H1 (cell line): ENCODE results near the gene CNNM4. TPM values are rescaled to one million over a fixed set of nuclear protein-coding genes. Genes with fewer than 3 reads are reported as not detected.

ENCODE experiments used
- CTCF ChIA-PET: fragments of 300-600 bp; sonication (Branson Sonifier 250); formaldehyde crosslinking; loops from one replicate; lab custom pipeline; 2021; ENCODE audit not compliant: partially characterized antibody; lab: Charles Lee
- POLR2A ChIA-PET: fragments of 300-600 bp; sonication (Branson Sonifier 250); formaldehyde crosslinking; loops from one replicate; lab custom pipeline; 2021; ENCODE audit warnings: inconsistent platforms; ENCODE audit not compliant: partially characterized antibody; lab: Charles Lee
- DNase-seq, 2 experiments: peaks; one replicate each; pipeline versions ENCODE4 v3.0.0 to v3.0.0-alpha.2; 2010 to 2022; ENCODE audit warnings: low spot score in 2 of 2, low read depth in 1 of 2, mixed read lengths in 1 of 2
- FAIRE-seq: peaks from 2 replicates; lab custom pipeline; 2011; peaks lifted over from hg19 to GRCh38; lab: Jason Lieb, UNC
- H2AFZ ChIP-seq: 2 replicates; pipeline ENCODE4 v1.8.1; 2012; ENCODE audit warnings: low read length, inconsistent platforms
- H2AK5ac ChIP-seq: 2 replicates; pipeline ENCODE4 v1.6.1; 2013; ENCODE audit warnings: low read depth, low read length
- H2BK120ac ChIP-seq: replicated peaks from 2 replicates; pipeline ENCODE3; 2013; ENCODE audit warnings: low read depth, low read length, inconsistent platforms
- H2BK12ac ChIP-seq: 2 replicates; pipeline ENCODE4 v1.6.1; 2013; ENCODE audit warnings: low read depth, low read length
- H2BK15ac ChIP-seq: 2 replicates; pipeline ENCODE4 v1.6.1; 2013; ENCODE audit warnings: low read length
- H2BK20ac ChIP-seq: 2 replicates; pipeline ENCODE4 v1.6.1; 2013; ENCODE audit warnings: low read length
- H2BK5ac ChIP-seq: 2 replicates; pipeline ENCODE4 v1.6.1; 2013; ENCODE audit warnings: low read depth, low read length
- H3K14ac ChIP-seq: 2 replicates; pipeline ENCODE4 v1.6.1; 2013; ENCODE audit warnings: inconsistent platforms; ENCODE audit not compliant: insufficient read length
- H3K18ac ChIP-seq: 2 replicates; pipeline ENCODE4 v1.6.1; 2013; ENCODE audit warnings: low read length; ENCODE audit errors: extremely low read depth
- H3K23ac ChIP-seq: 2 replicates; pipeline ENCODE4 v1.6.1; 2013; ENCODE audit warnings: inconsistent platforms; ENCODE audit not compliant: insufficient read length
- H3K23me2 ChIP-seq: 2 replicates; pipeline ENCODE4 v1.6.1; 2013; ENCODE audit warnings: low read depth, low read length
- H3K27ac ChIP-seq: 2 replicates; pipeline ENCODE4 v1.6.1; 2011; ENCODE audit warnings: low read depth, low read length, inconsistent platforms
- H3K27me3 ChIP-seq, 4 experiments: replicated peaks in 1 of 4; 1 replicate in 1 of 4; 2 replicates in 3 of 4; pipeline versions ENCODE4 v1.6.1 to v1.8.1; 2011 to 2013; ENCODE audit warnings: low read length in 3 of 4, mild to moderate bottlenecking in 3 of 4, inconsistent platforms in 2 of 4, mixed read lengths in 2 of 4, moderate library complexity in 1 of 4; ENCODE audit not compliant: control insufficient read depth in 3 of 4, insufficient read depth in 3 of 4; ENCODE audit errors: extremely low read depth in 1 of 4
- H3K36me3 ChIP-seq, 4 experiments: 2 replicates each; pipeline versions ENCODE4 v1.6.1 to v1.8.1; 2011 to 2013; ENCODE audit warnings: mild to moderate bottlenecking in 4 of 4, low read length in 3 of 4, moderate library complexity in 2 of 4, control low read depth in 1 of 4, inconsistent platforms in 1 of 4; ENCODE audit not compliant: insufficient read depth in 4 of 4, control insufficient read depth in 2 of 4
- H3K4ac ChIP-seq: replicated peaks from 2 replicates; pipeline ENCODE3; 2013; ENCODE audit warnings: low read length, low read depth, mixed read lengths, inconsistent platforms; ENCODE audit not compliant: insufficient read length
- H3K4me1 ChIP-seq, 4 experiments: replicated peaks in 1 of 4; 1 replicate in 1 of 4; 2 replicates in 3 of 4; pipeline versions ENCODE4 v1.6.1 to v1.8.1; 2011 to 2013; ENCODE audit warnings: low read length in 3 of 4, inconsistent platforms in 2 of 4, mixed read lengths in 1 of 4; ENCODE audit not compliant: insufficient read depth in 4 of 4, control insufficient read depth in 3 of 4
- H3K4me2 ChIP-seq, 2 experiments: 2 replicates each; pipeline versions ENCODE4 v1.6.1 to v1.8.1; 2011 to 2013; ENCODE audit warnings: low read depth in 2 of 2, low read length in 2 of 2, control low read depth in 1 of 2, inconsistent platforms in 1 of 2, mild to moderate bottlenecking in 1 of 2; ENCODE audit not compliant: insufficient read depth in 1 of 2
- H3K4me3 ChIP-seq, 4 experiments: fragments of 200-600, 300-600 bp in 1 of 4; sonication (generic), shearing (Covaris generic), sonication (Bioruptor Twin) in 1 of 4; 2 replicates each; pipeline versions ENCODE4 v1.5.1 to v1.8.1; 2011 to 2016; ENCODE audit warnings: low read length in 4 of 4, low read depth in 3 of 4, control low read depth in 2 of 4, inconsistent platforms in 2 of 4, mild to moderate bottlenecking in 2 of 4, mixed read lengths in 1 of 4, moderate library complexity in 1 of 4; ENCODE audit not compliant: insufficient read depth in 2 of 4; ENCODE audit errors: extremely low read depth in 1 of 4
- H3K56ac ChIP-seq: replicated peaks from 2 replicates; pipeline ENCODE3; 2013; ENCODE audit warnings: low read depth, mild to moderate bottlenecking, mixed read lengths, low read length, inconsistent platforms; ENCODE audit not compliant: insufficient read length
- H3K79me1 ChIP-seq: 2 replicates; pipeline ENCODE4 v1.6.1; 2013; ENCODE audit warnings: low read depth, low read length, control low read depth
- H3K79me2 ChIP-seq, 2 experiments: 2 replicates each; pipeline versions ENCODE4 v1.6.1 to v1.8.1; 2012 to 2013; ENCODE audit warnings: low read length in 2 of 2, mild to moderate bottlenecking in 2 of 2, inconsistent platforms in 1 of 2; ENCODE audit not compliant: insufficient read depth in 2 of 2, control insufficient read depth in 1 of 2
- H3K9ac ChIP-seq, 4 experiments: replicated peaks in 1 of 4; 1 replicate in 1 of 4; 2 replicates in 3 of 4; pipeline versions ENCODE4 v1.6.1 to v1.8.1; 2011 to 2013; ENCODE audit warnings: low read depth in 3 of 4, low read length in 3 of 4, control low read depth in 2 of 4, mild to moderate bottlenecking in 2 of 4, moderate library complexity in 2 of 4, inconsistent platforms in 1 of 4; ENCODE audit errors: extremely low read depth in 1 of 4
- H3K9me3 ChIP-seq, 2 experiments: 2 replicates each; pipeline versions ENCODE4 v1.6.1 to v1.8.1; 2012 to 2013; ENCODE audit warnings: mild to moderate bottlenecking in 2 of 2, moderate library complexity in 2 of 2, control low read depth in 1 of 2, inconsistent platforms in 1 of 2, low read depth in 1 of 2, low read length in 1 of 2, mixed read lengths in 1 of 2; ENCODE audit not compliant: insufficient read depth in 2 of 2
- H4K20me1 ChIP-seq, 2 experiments: replicated peaks in 1 of 2; 2 replicates each; pipeline versions ENCODE3 to v1.8.1; 2011 to 2013; ENCODE audit warnings: inconsistent platforms in 2 of 2, low read length in 2 of 2, mild to moderate bottlenecking in 1 of 2; ENCODE audit not compliant: insufficient read depth in 2 of 2, control insufficient read depth in 1 of 2
- H4K5ac ChIP-seq: 2 replicates; pipeline ENCODE4 v1.6.1; 2013; ENCODE audit warnings: low read length, low read depth, mixed read lengths, inconsistent platforms; ENCODE audit not compliant: insufficient read length
- H4K8ac ChIP-seq: 2 replicates; pipeline ENCODE4 v1.8.0; 2013; ENCODE audit warnings: mild to moderate bottlenecking, moderate library complexity, low read length, inconsistent platforms; ENCODE audit not compliant: insufficient read depth; ENCODE audit errors: extremely low read depth
- H4K91ac ChIP-seq: replicated peaks from 2 replicates; pipeline ENCODE3; 2013; ENCODE audit warnings: low read length, mixed read lengths, inconsistent platforms; ENCODE audit not compliant: insufficient read length
- CBX5 ChIP-seq: fragments of 300-800, 300-1000 bp; sonication (generic); IDR thresholded peaks from 2 replicates; pipeline ENCODE4 v1.7.1; 2016; ENCODE audit warnings: antibody characterized with exemption, low read length, low read depth
- CTBP2 ChIP-seq: IDR thresholded peaks from 2 replicates; pipeline ENCODE4 v1.7.0; 2011; ENCODE audit warnings: borderline replicate concordance, mild to moderate bottlenecking, moderate library complexity, mixed read lengths, low read length; ENCODE audit not compliant: insufficient read depth, insufficient read length
- JUN ChIP-seq: IDR thresholded peaks from 2 replicates; pipeline ENCODE4 v1.6.1; 2011; ENCODE audit warnings: low read depth, mild to moderate bottlenecking, improper control_type of control experiment, low read length
- KDM5A ChIP-seq: fragments of 200-600 bp; IDR thresholded peaks from 2 replicates; pipeline ENCODE4 v1.7.1; 2012; ENCODE audit warnings: mild to moderate bottlenecking, low read length, inconsistent platforms, mixed read lengths
- POLR2AphosphoS5 ChIP-seq: IDR thresholded peaks from 2 replicates; pipeline ENCODE4 v1.6.1; 2011; ENCODE audit warnings: low read depth, low read length
- RAD21 ChIP-seq, 2 experiments: IDR thresholded peaks in 1 of 2; conservative IDR thresholded peaks in 1 of 2; 2 replicates each; pipeline ENCODE4 v1.6.1; 2011; ENCODE audit warnings: low read depth in 2 of 2, low read length in 2 of 2, improper control_type of control experiment in 1 of 2, inconsistent platforms in 1 of 2, mild to moderate bottlenecking in 1 of 2, moderate library complexity in 1 of 2
- SIN3A ChIP-seq, 2 experiments: IDR thresholded peaks in 1 of 2; conservative IDR thresholded peaks in 1 of 2; 2 replicates each; pipeline ENCODE4 v1.6.1; 2011 to 2012; ENCODE audit warnings: low read length in 2 of 2, improper control_type of control experiment in 1 of 2, low read depth in 1 of 2, mild to moderate bottlenecking in 1 of 2
- WGBS, 2 experiments: shearing (Covaris generic) in 1 of 2; methylation state at CpG; one replicate each; pipeline versions ENCODE4 v1.1.6 to v1.1.7; 2013 to 2015; ENCODE audit warnings: low lambda C conversion rate in 2 of 2, mixed read lengths in 2 of 2, inconsistent platforms in 1 of 2, low coverage in 1 of 2, missing lambda C conversion rate in 1 of 2; ENCODE audit not compliant: insufficient replicate concordance in 2 of 2, insufficient coverage in 1 of 2, insufficient read length in 1 of 2; ENCODE audit errors: extremely low coverage in 1 of 2, missing lambda C conversion rate in 1 of 2; 5-methylcytosine and 5-hydroxymethylcytosine counted together
- polyA plus RNA-seq, 7 experiments: library from polyadenylated mRNA; depleted of rRNA in 3 of 7; stranded (reverse) in 5 of 7; unstranded in 2 of 7; fragments of >200 nt in 5 of 7; fragments of 200-250 nt in 2 of 7; gene quantifications; 1 replicate in 5 of 7; 2 replicates in 1 of 7; 4 replicates in 1 of 7; pipeline versions ENCODE4 v1.2.1 to v1.2.3, GENCODE V29; 2011 to 2013; ENCODE audit warnings: missing spikeins in 2 of 7, mixed read lengths in 2 of 7
- total RNA-seq: library from RNA; stranded (reverse); fragmentation: NEBNext Ultra II Directional; extraction: Animal tissue kit (Norgen Biotek cat#: 25700); gene quantifications from 2 replicates; pipeline ENCODE4 v1.2.1, GENCODE V29; 2021
- TF ChIP-seq, protein P1 (sequence below): IDR thresholded peaks from 2 replicates; pipeline ENCODE4 v1.6.1; 2011; ENCODE audit warnings: low read depth, mild to moderate bottlenecking, low read length; ENCODE audit not compliant: insufficient read depth

Gene CNNM4
- total and polyA plus RNA-seq, 2 of the 8 experiments (the other 6 are each of a cell fraction or from before 2014, with no cell fraction given), result 10.3 to 11.0 TPM

- Histone ChIP-seq H2BK12ac (no peak overlapping the region), H3K9me3 (no peaks in the 10 kb centered on the region), H3K4me1 (peaks cover 0 to 4% (median 0%) of the 10 kb centered on the region in 4 experiments; a peak in 3 of 7 replicates), H3K27ac (no peak overlapping the region), H2BK15ac (no peak overlapping the region), H3K14ac (no peak overlapping the region), H2BK20ac (no peak overlapping the region), H2AK5ac (no peak overlapping the region), H3K79me2 (no peaks in the 10 kb centered on the region), H3K23me2 (no peaks in the 10 kb centered on the region), H3K18ac (no peak overlapping the region), H4K91ac (no peak overlapping the region), H3K9ac (no peak overlapping the region), H3K4me2 (no peak overlapping the region), H3K4me3 (no peak overlapping the region), H4K20me1 (peaks cover 0 to 2% of the 10 kb centered on the region in 2 experiments), H3K27me3 (no peaks in the 10 kb centered on the region), H2BK120ac (no peak overlapping the region), H4K8ac (no peak overlapping the region), H3K79me1 (peaks cover 3% of the 10 kb centered on the region), H4K5ac (no peak overlapping the region), H3K56ac (no peak overlapping the region), H3K4ac (no peak overlapping the region), H3K23ac (no peak overlapping the region), H2BK5ac (no peak overlapping the region), H2AFZ (no peak overlapping the region), H3K36me3 (no peaks in the 10 kb centered on the region)
- TF ChIP-seq SIN3A (conservative IDR thresholded peaks at IDR 0.05 in 1 of 2, IDR thresholded peaks at IDR 0.05 in 1 of 2; ENCODE audit: low read depth in 1 of 2, low read length in 2 of 2), result no peak
- TF ChIP-seq, protein P1, sequence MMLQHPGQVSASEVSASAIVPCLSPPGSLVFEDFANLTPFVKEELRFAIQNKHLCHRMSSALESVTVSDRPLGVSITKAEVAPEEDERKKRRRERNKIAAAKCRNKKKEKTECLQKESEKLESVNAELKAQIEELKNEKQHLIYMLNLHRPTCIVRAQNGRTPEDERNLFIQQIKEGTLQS, result no peak
- no peak for TF ChIP-seq RAD21 (IDR thresholded peaks at IDR 0.05 in 1 of 2, conservative IDR thresholded peaks at IDR 0.05 in 1 of 2; ENCODE audit: low read depth in 2 of 2, low read length in 2 of 2)
- TF ChIP-seq CBX5, result no peak
- no peak for TF ChIP-seq POLR2AphosphoS5
- no peak for TF ChIP-seq KDM5A
- no peak for TF ChIP-seq CTBP2
- no peak for TF ChIP-seq JUN
- no peak for DNase-seq
- ChIA-PET CTCF (interaction anchor here (0.6 to 7.3 kb wide), 6 partner anchors 8 to 186 kb away, joined by 3 to 64 read pairs (median 4); partner anchors contain the start of gene CNNM4), POLR2A (interaction anchor here (1.2 to 2.2 kb wide), 3 partner anchors 10 to 24 kb away, joined by 3 to 7 read pairs (median 3); no protein-coding TSS in a partner anchor)
- WGBS, 2 experiments, result 78% methylated on average over 1 of the region's 1 CpG; no CpG with 5 or more reads in 1 of the 2 experiments
- no peak for FAIRE-seq
These were observed 14.5 kb downstream of the CNNM4 start for GRCh38 chr2:96775160-96775559.
